H7 (cell line): ENCODE measurements around the gene SCUBE1. TPM values are rescaled to one million over a fixed set of nuclear protein-coding genes. Genes with fewer than 3 reads are reported as not detected.

Experiments
- DNase-seq: peaks from one replicate; pipeline ENCODE4 v3.0.0; 2012
- H3K27me3 ChIP-seq: 2 replicates; pipeline ENCODE4 v1.6.0; 2011; ENCODE audit warnings: mild to moderate bottlenecking, low read length; ENCODE audit not compliant: control insufficient read depth, insufficient read depth
- H3K36me3 ChIP-seq: replicated peaks from 2 replicates; pipeline ENCODE4 v1.5.1; 2011; ENCODE audit warnings: low read length; ENCODE audit not compliant: control insufficient read depth, insufficient read depth
- H3K4me3 ChIP-seq: 2 replicates; pipeline ENCODE4 v1.5.1; 2011; ENCODE audit warnings: low read depth, mild to moderate bottlenecking, control low read depth, low read length, moderate library complexity; ENCODE audit not compliant: insufficient read depth
- total RNA-seq: library from RNA; depleted of rRNA; stranded (reverse); fragments of >200 nt; shearing (Covaris generic); gene quantifications from 2 replicates; pipeline ENCODE4 v1.2.3, GENCODE V29; 2014; rRNA removed

SCUBE1 gene
- total RNA-seq: 0.45 and 0.89 TPM in 2 replicates

GRCh38 chr22:43343262-43343669 lies at the start of gene SCUBE1:
Gene SCUBE1 (minus strand): TSS chr22:43343372. CDS start chr22:43343261, 111 bp downstream.
- peak; percentile 99 for DNase-seq
- Histone ChIP-seq H3K27me3 (peaks cover 37% of the 10 kb centered on the region), H3K36me3 (no peaks in the 10 kb centered on the region), H3K4me3 (peak within 1 kb of the TSS; percentile 48)

- no peak for DNase-seq
- Histone ChIP-seq H3K36me3 (no peaks in the 10 kb centered on the region), H3K27me3 (no peaks in the 10 kb centered on the region; the same call in 1 of the 2 replicates), H3K4me3 (no peak overlapping the region)
Observed at GRCh38 chr22:43392385-43392989, 49.3 kb upstream of the SCUBE1 start.

GRCh38 chr22:43391306-43391705 lies 48.1 kb upstream of the SCUBE1 start:
- no peaks in the 10 kb centered on the region for H3K36me3 ChIP-seq
- H3K4me3 ChIP-seq: no peak overlapping the region
- no peaks in the 10 kb centered on the region; the same call in 1 of the 2 replicates for H3K27me3 ChIP-seq
- no peak for DNase-seq

GRCh38 chr22:43390872-43391271 lies 47.7 kb upstream of the SCUBE1 start:
- H3K27me3 ChIP-seq: no peaks in the 10 kb centered on the region; the same call in 1 of the 2 replicates

GRCh38 chr22:43390166-43390565 lies 47.0 kb upstream of the SCUBE1 start:
- no peak for DNase-seq

More at GRCh38 chr22:43390872-43391271, 47.7 kb upstream of the SCUBE1 start:
- Histone ChIP-seq H3K4me3 (no peak overlapping the region), H3K36me3 (no peaks in the 10 kb centered on the region)
- DNase-seq: no peak

GRCh38 chr22:43389227-43389836 lies 46.2 kb upstream of the SCUBE1 start:
- DNase-seq: peak; percentile 52
- H3K36me3 ChIP-seq: no peaks in the 10 kb centered on the region
- H3K4me3 ChIP-seq: no peak overlapping the region
- no peaks in the 10 kb centered on the region; the same call in 1 of the 2 replicates for H3K27me3 ChIP-seq

More at GRCh38 chr22:43390166-43390565, 47.0 kb upstream of the SCUBE1 start:
- H3K4me3 ChIP-seq: no peak overlapping the region
- H3K36me3 ChIP-seq: no peaks in the 10 kb centered on the region
- H3K27me3 ChIP-seq: no peaks in the 10 kb centered on the region; the same call in 1 of the 2 replicates

GRCh38 chr22:43388420-43388851 lies 45.3 kb upstream of the SCUBE1 start:
- Histone ChIP-seq H3K36me3 (no peaks in the 10 kb centered on the region), H3K27me3 (no peaks in the 10 kb centered on the region; the same call in 1 of the 2 replicates), H3K4me3 (no peak overlapping the region)
- peak; percentile 97 for DNase-seq

- no peak for DNase-seq
- no peaks in the 10 kb centered on the region; the same call in 1 of the 2 replicates for H3K27me3 ChIP-seq
- H3K36me3 ChIP-seq: no peaks in the 10 kb centered on the region
- no peak overlapping the region for H3K4me3 ChIP-seq
Observed at GRCh38 chr22:43387815-43388214, 44.6 kb upstream of the SCUBE1 start.

- no peaks in the 10 kb centered on the region; the same call in 1 of the 2 replicates for H3K27me3 ChIP-seq
- H3K4me3 ChIP-seq: no peak overlapping the region
- peak; percentile 94 for DNase-seq
- no peaks in the 10 kb centered on the region for H3K36me3 ChIP-seq
Observed at GRCh38 chr22:43385770-43386641, 42.8 kb upstream of the SCUBE1 start.

- Histone ChIP-seq H3K27me3 (no peaks in the 10 kb centered on the region; the same call in 1 of the 2 replicates), H3K36me3 (no peaks in the 10 kb centered on the region)
Observed at GRCh38 chr22:43384863-43385262, 41.7 kb upstream of the SCUBE1 start.

GRCh38 chr22:43381693-43382092 lies 38.5 kb upstream of the SCUBE1 start:
- H3K36me3 ChIP-seq: no peaks in the 10 kb centered on the region
- no peaks in the 10 kb centered on the region; the same call in 1 of the 2 replicates for H3K27me3 ChIP-seq
- DNase-seq: no peak
- no peak overlapping the region for H3K4me3 ChIP-seq

More at GRCh38 chr22:43384863-43385262, 41.7 kb upstream of the SCUBE1 start:
- no peak for DNase-seq
- no peak overlapping the region for H3K4me3 ChIP-seq

- Histone ChIP-seq H3K4me3 (no peak overlapping the region), H3K36me3 (no peaks in the 10 kb centered on the region), H3K27me3 (no peaks in the 10 kb centered on the region; the same call in 1 of the 2 replicates)
- DNase-seq: no peak
Observed at GRCh38 chr22:43377896-43378704, 34.9 kb upstream of the SCUBE1 start.

- DNase-seq: no peak
- Histone ChIP-seq H3K4me3 (no peak overlapping the region), H3K27me3 (no peaks in the 10 kb centered on the region; the same call in 1 of the 2 replicates), H3K36me3 (no peaks in the 10 kb centered on the region)
Observed at GRCh38 chr22:43377548-43377895, 34.4 kb upstream of the SCUBE1 start.
